Measurements from ENCODE around the gene METTL27. TPM values are rescaled to one million over a fixed set of nuclear protein-coding genes. Genes with fewer than 3 reads are reported as not detected.
A peak's percentile ranks its signal among the peaks of the same experiment; 100 is the strongest.

The METTL27 gene
- polyA plus RNA-seq, 3 donors = 1.1 to 2.1 (median 1.2) TPM

DNA sequence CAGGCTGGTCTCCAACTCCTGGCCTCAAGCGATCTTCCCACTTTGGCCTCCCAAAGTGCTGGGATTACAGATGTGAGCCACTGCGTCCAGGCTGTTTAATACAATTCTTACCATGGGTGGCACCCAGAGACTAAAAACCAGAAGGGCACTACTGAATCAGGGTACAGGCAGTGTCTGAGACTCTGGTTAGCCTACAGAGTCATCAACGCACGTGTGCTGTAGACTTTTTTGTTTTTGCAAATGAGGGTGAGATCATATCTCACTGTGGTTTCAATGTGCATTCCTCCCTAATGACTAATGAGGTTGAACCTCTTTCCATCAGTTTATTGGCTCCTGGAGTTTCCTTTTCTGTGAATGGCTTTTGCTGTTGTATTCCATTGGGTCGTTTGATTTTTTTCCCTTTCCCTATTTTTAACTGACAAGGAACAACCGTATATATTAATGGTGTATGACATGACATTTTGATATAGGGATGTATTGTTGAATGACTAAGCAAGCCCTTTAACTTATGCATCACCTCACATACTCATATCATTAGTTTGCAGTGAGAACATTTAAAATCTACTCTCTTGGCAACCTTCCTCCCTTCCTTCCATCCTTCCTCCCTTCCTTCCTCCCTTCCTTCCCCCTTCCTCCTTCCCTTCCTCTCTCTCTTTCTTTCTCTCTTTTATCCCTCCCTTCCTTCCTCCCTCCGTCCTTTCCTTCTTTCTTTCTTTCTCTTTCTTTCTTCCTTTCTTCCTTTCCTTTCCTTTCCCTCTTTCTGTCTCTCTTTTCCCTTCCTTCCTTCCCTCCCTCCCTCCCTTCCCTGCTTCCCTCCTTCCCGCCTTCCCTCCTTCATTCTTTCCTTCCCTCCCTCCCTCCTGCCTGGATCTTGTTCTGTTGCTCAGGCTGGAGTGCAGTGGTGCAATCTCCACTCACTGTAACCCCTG is 9.4 kb upstream of the METTL27 start:
- Histone ChIP-seq H3K27ac (ENCODE audit: low read depth in 1 of 2, low read length in 2 of 2) (peak overlapping the region; percentile 6 to 56), H4K20me1 (ENCODE audit: insufficient read depth, low read length) (no peaks in the 10 kb centered on the region), H3K4me2 (replicated peaks; ENCODE audit: extremely low read depth, low read length, poor library complexity, severe bottlenecking) (no peak overlapping the region), H3K9me3 (replicated peaks in 1 of 2; ENCODE audit: control insufficient read depth in 1 of 2, insufficient read depth in 1 of 2, low read length in 2 of 2) (no peaks in the 10 kb centered on the region), H3K79me2 (ENCODE audit: insufficient read depth, low read length) (no peaks in the 10 kb centered on the region), H3K4me3 (replicated peaks in 1 of 3; ENCODE audit: low read depth in 2 of 3, low read length in 3 of 3) (no peak overlapping the region), H3K36me3 (replicated peaks in 1 of 2; ENCODE audit: control insufficient read depth in 1 of 2, insufficient read depth in 2 of 2, low read length in 2 of 2) (no peaks in the 10 kb centered on the region), H3K27me3 (ENCODE audit: control insufficient read depth in 2 of 2, insufficient read depth in 2 of 2, low read length in 2 of 2) (peaks cover 3 to 23% of the 10 kb centered on the region in 2 donors), H3K4me1 (ENCODE audit: control insufficient read depth in 1 of 2, insufficient read depth in 2 of 2, low read length in 2 of 2) (peaks cover 34 to 47% of the 10 kb centered on the region in 2 donors), H3K9ac (ENCODE audit: insufficient read depth, low read length, poor library complexity, severe bottlenecking) (no peak overlapping the region), H2AFZ (ENCODE audit: insufficient read depth, low read depth, low read length, poor library complexity, severe bottlenecking) (no peak overlapping the region)
- peak overlapping the region in 1 of 2 donors; percentile 15 for H3K4me3 Mint-ChIP-seq
- intact Hi-C loops (cut with micrococcal nuclease) = loop anchor here in 1 of 2 donors (10.0 kb wide), 2 partner anchors 117 to 247 kb away; partner anchors contain the start of gene ABHD11
- peak; percentile 57 to 79 (median 73) for DNase-seq
- peaks cover 28 to 47% (median 35%) of the 10 kb centered on the region in 3 donors for H3K27me3 Mint-ChIP-seq (ENCODE audit: low read depth in 3 of 3)
- H3K36me3 Mint-ChIP-seq = no peaks in the 10 kb centered on the region
- H3K9me3 Mint-ChIP-seq = peaks cover 0 to 2% (median 0%) of the 10 kb centered on the region in 7 donors
- whole genome bisulfite sequencing (ENCODE audit: insufficient coverage) = 83% methylated on average over 2 of the region's 8 CpGs
- peaks cover 41% of the 10 kb centered on the region for H3K4me1 Mint-ChIP-seq
- TF ChIP-seq, protein P1, sequence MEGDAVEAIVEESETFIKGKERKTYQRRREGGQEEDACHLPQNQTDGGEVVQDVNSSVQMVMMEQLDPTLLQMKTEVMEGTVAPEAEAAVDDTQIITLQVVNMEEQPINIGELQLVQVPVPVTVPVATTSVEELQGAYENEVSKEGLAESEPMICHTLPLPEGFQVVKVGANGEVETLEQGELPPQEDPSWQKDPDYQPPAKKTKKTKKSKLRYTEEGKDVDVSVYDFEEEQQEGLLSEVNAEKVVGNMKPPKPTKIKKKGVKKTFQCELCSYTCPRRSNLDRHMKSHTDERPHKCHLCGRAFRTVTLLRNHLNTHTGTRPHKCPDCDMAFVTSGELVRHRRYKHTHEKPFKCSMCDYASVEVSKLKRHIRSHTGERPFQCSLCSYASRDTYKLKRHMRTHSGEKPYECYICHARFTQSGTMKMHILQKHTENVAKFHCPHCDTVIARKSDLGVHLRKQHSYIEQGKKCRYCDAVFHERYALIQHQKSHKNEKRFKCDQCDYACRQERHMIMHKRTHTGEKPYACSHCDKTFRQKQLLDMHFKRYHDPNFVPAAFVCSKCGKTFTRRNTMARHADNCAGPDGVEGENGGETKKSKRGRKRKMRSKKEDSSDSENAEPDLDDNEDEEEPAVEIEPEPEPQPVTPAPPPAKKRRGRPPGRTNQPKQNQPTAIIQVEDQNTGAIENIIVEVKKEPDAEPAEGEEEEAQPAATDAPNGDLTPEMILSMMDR (IDR thresholded peaks at IDR 0.05) = no peak
- peak overlapping the region; percentile 76 to 91 (median 87) for H3K27ac Mint-ChIP-seq

DNA sequence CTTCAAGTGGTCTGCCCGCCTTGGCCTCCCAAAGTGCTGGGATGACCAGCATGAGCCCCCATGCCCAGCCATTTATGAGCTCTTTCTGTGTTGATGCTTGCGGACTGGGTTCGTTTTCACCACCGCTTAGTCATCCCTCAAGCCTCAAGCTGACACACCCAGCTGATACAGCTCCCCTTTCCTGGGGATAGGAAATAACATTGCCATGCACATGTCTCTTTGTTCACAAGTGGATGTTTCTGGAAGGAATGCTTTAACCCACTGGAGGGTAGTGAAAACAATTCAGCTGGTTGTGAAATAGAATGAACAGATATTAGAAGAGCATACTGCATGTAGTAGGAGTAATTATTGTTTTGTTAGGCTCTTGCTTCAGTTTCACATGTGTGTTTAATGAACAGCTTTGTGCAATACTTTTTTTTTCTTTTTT is 8.5 kb upstream of the METTL27 start:
- H3K9ac ChIP-seq (ENCODE audit: insufficient read depth, low read length, poor library complexity, severe bottlenecking) = no peak overlapping the region
- WGBS (ENCODE audit: insufficient coverage) = 20% methylated on average over 1 of the region's 4 CpGs
- peak; percentile 60 to 77 (median 68) for DNase-seq
- peaks cover 41 to 54% of the 10 kb centered on the region in 2 donors for H3K4me1 ChIP-seq (ENCODE audit: control insufficient read depth in 1 of 2, insufficient read depth in 2 of 2, low read length in 2 of 2)
- peak overlapping the region in 1 of 2 donors; percentile 60 for H3K4me3 Mint-ChIP-seq
- H3K4me2 ChIP-seq (replicated peaks; ENCODE audit: extremely low read depth, low read length, poor library complexity, severe bottlenecking) = no peak overlapping the region
- H3K4me3 ChIP-seq (replicated peaks in 1 of 3; ENCODE audit: low read depth in 2 of 3, low read length in 3 of 3) = peak overlapping the region in 1 of 3 experiments; percentile 0
- peak overlapping the region; percentile 6 to 56 for H3K27ac ChIP-seq (ENCODE audit: low read depth in 1 of 2, low read length in 2 of 2)
- H3K27ac Mint-ChIP-seq = peak overlapping the region; percentile 76 to 91 (median 87)
- H4K20me1 ChIP-seq (ENCODE audit: insufficient read depth, low read length) = no peaks in the 10 kb centered on the region
- H3K9me3 ChIP-seq (replicated peaks in 1 of 2; ENCODE audit: control insufficient read depth in 1 of 2, insufficient read depth in 1 of 2, low read length in 2 of 2) = no peaks in the 10 kb centered on the region
- intact Hi-C loops (cut with micrococcal nuclease) = loop anchor here in 1 of 2 donors (10.0 kb wide), 2 partner anchors 116 to 246 kb away; partner anchors contain the start of gene ABHD11
- TF ChIP-seq, protein P1 (IDR thresholded peaks at IDR 0.05) = no peak
- no peak overlapping the region for H2AFZ ChIP-seq (ENCODE audit: insufficient read depth, low read depth, low read length, poor library complexity, severe bottlenecking)
- H3K36me3 Mint-ChIP-seq = no peaks in the 10 kb centered on the region
- peaks cover 47% of the 10 kb centered on the region for H3K4me1 Mint-ChIP-seq
- peaks cover 3 to 21% of the 10 kb centered on the region in 2 donors for H3K27me3 ChIP-seq (ENCODE audit: control insufficient read depth in 2 of 2, insufficient read depth in 2 of 2, low read length in 2 of 2)
- no peaks in the 10 kb centered on the region for H3K36me3 ChIP-seq (replicated peaks in 1 of 2; ENCODE audit: control insufficient read depth in 1 of 2, insufficient read depth in 2 of 2, low read length in 2 of 2)
- peaks cover 0 to 2% (median 0%) of the 10 kb centered on the region in 7 donors for H3K9me3 Mint-ChIP-seq
- H3K27me3 Mint-ChIP-seq (ENCODE audit: low read depth in 3 of 3) = peaks cover 21 to 38% (median 30%) of the 10 kb centered on the region in 3 donors
- H3K79me2 ChIP-seq (ENCODE audit: insufficient read depth, low read length) = no peaks in the 10 kb centered on the region
